Tibial artery (tissue), 4 donors: Measurements from ENCODE around the gene SLC5A8.

Source experiments
- DNase-seq, 2 donors: peaks; one replicate each; pipeline ENCODE4 v3.0.0-alpha.2; 2019
- H3K27ac ChIP-seq, 2 donors: fragments of 200-600 bp; sonication (generic) in 1 of 2; 1 replicate in 1 of 2; 2 replicates in 1 of 2; pipeline ENCODE4 v1.5.1; 2018 to 2019; ENCODE audit warnings: mild to moderate bottlenecking in 1 of 2
- H3K27me3 ChIP-seq, 2 donors: fragments of 200-600 bp; sonication (generic) in 1 of 2; one replicate each; pipeline versions ENCODE4 v1.5.1 to v1.6.0; 2016 to 2019
- H3K36me3 ChIP-seq, 3 donors: fragments of 200-600 bp; sonication (generic) in 2 of 3; one replicate each; pipeline ENCODE4 v1.5.1; 2016 to 2019; ENCODE audit warnings: mild to moderate bottlenecking in 2 of 3
- H3K4me1 ChIP-seq, 4 donors: fragments of 200-600 bp; sonication (generic) in 2 of 4; 1 replicate in 3 of 4; 2 replicates in 1 of 4; pipeline ENCODE4 v1.5.1; 2016 to 2019
- H3K4me3 ChIP-seq, 2 donors: fragments of 200-600 bp; sonication (generic) in 1 of 2; 1 replicate in 1 of 2; 2 replicates in 1 of 2; pipeline ENCODE4 v1.5.1; 2018 to 2019; ENCODE audit warnings: mild to moderate bottlenecking in 2 of 2
- H3K9me3 ChIP-seq, 3 donors: fragments of 200-600 bp; sonication (generic) in 1 of 3; one replicate each; pipeline ENCODE4 v1.5.1; 2016 to 2019
- CTCF ChIP-seq, 2 experiments: fragments of 200-600 bp in 1 of 2; fragments of 450-650 bp in 1 of 2; IDR thresholded peaks; one replicate each; pipeline ENCODE4 v1.5.1; 2017 to 2019; ENCODE audit warnings: antibody characterized with exemption in 2 of 2, mild to moderate bottlenecking in 1 of 2, moderate library complexity in 1 of 2
- intact Hi-C: fragments of 100-400 bp; cut with DNase I; formaldehyde crosslinking; loops from one replicate; pipeline ENCODE4 v1.15.0; 2023; ENCODE audit warnings: low total_unique reads

The SLC5A8 gene

GRCh38 chr12:101200824-101201223 lies 9.2 kb downstream of the SLC5A8 start:
- TF ChIP-seq CTCF (IDR thresholded peaks at IDR 0.05) = no peak
- intact Hi-C loops = no loop called here
- H3K4me1 ChIP-seq = no peaks in the 10 kb centered on the region

GRCh38 chr12:101200145-101200544 lies 9.9 kb downstream of the SLC5A8 start:
- H3K27ac ChIP-seq = no peak overlapping the region
- TF ChIP-seq CTCF (IDR thresholded peaks at IDR 0.05) = no peak
- no peak for DNase-seq
- intact Hi-C loops = no loop called here
- no peaks in the 10 kb centered on the region for H3K27me3 ChIP-seq
- no peaks in the 10 kb centered on the region for H3K4me1 ChIP-seq
- H3K4me3 ChIP-seq = no peak overlapping the region
- no peaks in the 10 kb centered on the region for H3K9me3 ChIP-seq
- no peaks in the 10 kb centered on the region for H3K36me3 ChIP-seq

More at GRCh38 chr12:101200824-101201223, 9.2 kb downstream of the SLC5A8 start:
- Histone ChIP-seq H3K27me3 (no peaks in the 10 kb centered on the region), H3K36me3 (no peaks in the 10 kb centered on the region), H3K4me3 (no peak overlapping the region), H3K9me3 (no peaks in the 10 kb centered on the region), H3K27ac (no peak overlapping the region)
- DNase-seq = no peak

GRCh38 chr12:101186291-101186690 lies 23.7 kb downstream of the SLC5A8 start:
- Histone ChIP-seq H3K27ac (no peak overlapping the region), H3K36me3 (no peaks in the 10 kb centered on the region), H3K4me1 (no peaks in the 10 kb centered on the region), H3K9me3 (no peaks in the 10 kb centered on the region), H3K4me3 (no peak overlapping the region), H3K27me3 (no peaks in the 10 kb centered on the region)
- no peak for DNase-seq
- intact Hi-C loops = no loop called here
- no peak for TF ChIP-seq CTCF (IDR thresholded peaks at IDR 0.05)

GRCh38 chr12:101181776-101182175 lies 28.3 kb downstream of the SLC5A8 start:
- Histone ChIP-seq H3K27me3 (no peaks in the 10 kb centered on the region), H3K4me3 (no peak overlapping the region), H3K27ac (no peak overlapping the region), H3K36me3 (no peaks in the 10 kb centered on the region), H3K9me3 (no peaks in the 10 kb centered on the region), H3K4me1 (no peaks in the 10 kb centered on the region)
- intact Hi-C loops = no loop called here
- DNase-seq = no peak
- no peak for TF ChIP-seq CTCF (IDR thresholded peaks at IDR 0.05)

- Histone ChIP-seq H3K9me3 (peaks cover 0 to 5% (median 0%) of the 10 kb centered on the region in 3 donors), H3K36me3 (no peaks in the 10 kb centered on the region), H3K4me3 (no peak overlapping the region), H3K4me1 (no peaks in the 10 kb centered on the region), H3K27ac (no peak overlapping the region), H3K27me3 (no peaks in the 10 kb centered on the region)
- TF ChIP-seq CTCF (IDR thresholded peaks at IDR 0.05) = no peak
- DNase-seq = no peak
- intact Hi-C loops = no loop called here
Measured at GRCh38 chr12:101174541-101174940, 35.5 kb downstream of the SLC5A8 start.

- H3K4me3 ChIP-seq = no peak overlapping the region
- H3K9me3 ChIP-seq = peaks cover 0 to 5% (median 0%) of the 10 kb centered on the region in 3 donors
- H3K36me3 ChIP-seq = no peaks in the 10 kb centered on the region
- TF ChIP-seq CTCF (IDR thresholded peaks at IDR 0.05) = no peak
- no peaks in the 10 kb centered on the region for H3K27me3 ChIP-seq
- DNase-seq = no peak
- no peak overlapping the region for H3K27ac ChIP-seq
- no peaks in the 10 kb centered on the region for H3K4me1 ChIP-seq
- intact Hi-C loops = no loop called here
Measured at GRCh38 chr12:101173197-101173749, 36.8 kb downstream of the SLC5A8 start.
